ENCODE measurements around the gene BCL2.

DNA sequence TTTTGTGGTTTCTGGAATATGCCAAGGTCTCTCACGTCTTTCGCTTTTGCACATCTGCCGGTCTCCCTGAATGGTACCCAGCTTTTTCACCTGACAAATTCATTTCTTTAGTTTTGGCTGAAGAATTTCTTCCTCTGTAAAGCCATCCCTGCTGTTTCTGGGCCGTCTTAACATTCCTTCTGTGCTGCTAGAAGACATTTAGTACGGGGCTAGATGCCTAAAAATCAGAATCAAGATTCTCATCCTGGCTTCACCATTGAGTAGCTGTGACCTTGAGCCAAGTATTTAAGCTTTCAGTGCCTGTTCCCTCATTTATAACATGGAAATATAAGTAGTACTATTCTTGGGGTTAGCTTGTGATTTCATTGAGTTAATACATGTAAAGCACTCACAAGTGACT lies 6.4 kb upstream of the BCL2 start:
- TF ChIP-seq, protein P1, sequence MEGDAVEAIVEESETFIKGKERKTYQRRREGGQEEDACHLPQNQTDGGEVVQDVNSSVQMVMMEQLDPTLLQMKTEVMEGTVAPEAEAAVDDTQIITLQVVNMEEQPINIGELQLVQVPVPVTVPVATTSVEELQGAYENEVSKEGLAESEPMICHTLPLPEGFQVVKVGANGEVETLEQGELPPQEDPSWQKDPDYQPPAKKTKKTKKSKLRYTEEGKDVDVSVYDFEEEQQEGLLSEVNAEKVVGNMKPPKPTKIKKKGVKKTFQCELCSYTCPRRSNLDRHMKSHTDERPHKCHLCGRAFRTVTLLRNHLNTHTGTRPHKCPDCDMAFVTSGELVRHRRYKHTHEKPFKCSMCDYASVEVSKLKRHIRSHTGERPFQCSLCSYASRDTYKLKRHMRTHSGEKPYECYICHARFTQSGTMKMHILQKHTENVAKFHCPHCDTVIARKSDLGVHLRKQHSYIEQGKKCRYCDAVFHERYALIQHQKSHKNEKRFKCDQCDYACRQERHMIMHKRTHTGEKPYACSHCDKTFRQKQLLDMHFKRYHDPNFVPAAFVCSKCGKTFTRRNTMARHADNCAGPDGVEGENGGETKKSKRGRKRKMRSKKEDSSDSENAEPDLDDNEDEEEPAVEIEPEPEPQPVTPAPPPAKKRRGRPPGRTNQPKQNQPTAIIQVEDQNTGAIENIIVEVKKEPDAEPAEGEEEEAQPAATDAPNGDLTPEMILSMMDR (IDR thresholded peaks at IDR 0.05): no peak
- TF ChIP-seq POLR2AphosphoS5 (IDR thresholded peaks at IDR 0.05) (no peak), EP300 (IDR thresholded peaks at IDR 0.05; ENCODE audit: low read depth) (no peak), POLR2A (IDR thresholded peaks at IDR 0.05) (no peak)

Data from transverse colon (tissue), 4 donors.